GM18867 (cell line): Measurements from ENCODE around the gene SRSF1.
"Not testable (repeated sequence)": the region's sequence is repeated elsewhere in the genome, so short reads cannot be mapped to it uniquely, and the experiment has no call there.

Experiments
- ATAC-seq: cut with Tn5 transposase; IDR thresholded peaks from one replicate; pipeline ENCODE4 v1.9.1; 2021; ENCODE audit warnings: mild to moderate bottlenecking, moderate library complexity; ENCODE audit not compliant: unreplicated experiment

SRSF1 gene

GRCh38 chr17:57993471-57994365, 13.3 kb downstream of the SRSF1 start:
- ATAC-seq, result no peak

- no peak for ATAC-seq
These were observed 15.5 kb downstream of the SRSF1 start for GRCh38 chr17:57991537-57991936.

GRCh38 chr17:57990037-57990436, 17.0 kb downstream of the SRSF1 start:
- ATAC-seq, result no peak

- ATAC-seq, result peak; percentile 72
These were observed 18.5 kb downstream of the SRSF1 start for GRCh38 chr17:57988301-57989250.

GRCh38 chr17:57987581-57988300, 19.3 kb downstream of the SRSF1 start, which contains the start of gene VEZF1:
VEZF1 (minus strand) TSS chr17:57988254; CDS start chr17:57988111, 143 bp downstream.
- peak; percentile 69 for ATAC-seq

- ATAC-seq, result no peak
These were observed 20.0 kb downstream of the SRSF1 start for GRCh38 chr17:57986841-57987580.

- no peak for ATAC-seq
These were observed 21.4 kb downstream of the SRSF1 start for GRCh38 chr17:57985675-57985974.

- no peak for ATAC-seq
These were observed 21.9 kb downstream of the SRSF1 start for GRCh38 chr17:57984936-57985674.

GRCh38 chr17:57984261-57984890, 22.7 kb downstream of the SRSF1 start:
- ATAC-seq, result no peak

- no peak for ATAC-seq
These were observed 23.6 kb downstream of the SRSF1 start for GRCh38 chr17:57983446-57983845.

- ATAC-seq, result no peak
These were observed 24.4 kb downstream of the SRSF1 start for GRCh38 chr17:57982452-57983170.

GRCh38 chr17:57980522-57980921, 26.5 kb downstream of the SRSF1 start:
- ATAC-seq, result no peak

GRCh38 chr17:57979076-57979475, 28.0 kb downstream of the SRSF1 start:
- no peak for ATAC-seq

GRCh38 chr17:57976594-57976993, 30.5 kb downstream of the SRSF1 start:
- no peak for ATAC-seq

- no peak for ATAC-seq
These were observed 32.0 kb downstream of the SRSF1 start for GRCh38 chr17:57975044-57975443.

- ATAC-seq, result not testable (repeated sequence)
These were observed 32.8 kb downstream of the SRSF1 start for GRCh38 chr17:57974053-57974824.

GRCh38 chr17:57972151-57972550, 34.9 kb downstream of the SRSF1 start:
- ATAC-seq, result no peak

- no peak for ATAC-seq
These were observed 35.5 kb downstream of the SRSF1 start for GRCh38 chr17:57971572-57971971.
